ENCODE results near the gene RNF113B.

DNA sequence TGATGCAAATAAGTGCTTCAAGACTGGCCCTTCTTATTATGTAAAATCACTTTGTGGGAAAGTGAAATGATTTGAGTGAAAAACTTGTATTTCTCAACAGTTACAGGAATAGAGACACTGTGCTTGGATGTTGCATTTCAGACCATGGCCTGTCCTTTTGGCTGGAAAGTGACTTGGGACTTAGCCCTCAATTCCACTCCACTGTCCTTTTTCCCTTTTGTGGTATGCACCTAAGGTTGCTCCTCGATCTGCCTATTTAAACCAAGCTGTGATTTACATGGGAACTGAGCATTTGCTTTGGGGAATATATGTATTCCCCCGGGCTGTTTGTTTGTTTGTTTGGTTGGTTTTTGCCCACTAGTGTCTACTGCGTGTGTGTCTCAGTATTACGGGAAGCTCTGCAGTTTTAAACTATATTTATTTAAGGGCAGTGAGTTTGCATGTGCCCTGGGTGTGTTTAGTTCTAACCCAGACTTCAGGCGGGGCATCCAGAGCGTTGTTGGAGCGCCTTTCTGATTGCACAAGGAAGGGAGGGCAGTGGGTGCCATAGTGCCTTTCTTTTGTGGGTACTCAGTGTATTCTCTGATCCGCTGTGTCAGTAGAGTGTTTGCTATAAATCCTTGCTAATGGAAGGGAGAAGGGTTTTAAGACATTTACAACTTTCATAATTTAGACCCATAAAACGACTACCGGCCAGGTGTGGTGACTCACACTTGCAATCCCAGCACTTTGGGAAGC is 18.2 kb upstream of the RNF113B start:
- TF ChIP-seq POLR2A (IDR thresholded peaks at IDR 0.05) (no peak), POLR2AphosphoS5 (IDR thresholded peaks at IDR 0.05) (no peak), CTCF (IDR thresholded peaks at IDR 0.05) (no peak)
